BJ (cell line): ENCODE data around the gene RFESD. TPM values are rescaled to one million over a fixed set of nuclear protein-coding genes. Genes with fewer than 3 reads are reported as not detected.

Source experiments
- CTCF ChIA-PET: fragments of 350-600 bp; formaldehyde crosslinking; extraction: SDS; loops from one replicate; lab custom pipeline; 2021; ENCODE audit warnings: antibody characterized with exemption, inconsistent platforms; lab: Yijun Ruan, JAX
- POLR2A ChIA-PET: fragments of 300-600 bp; sonication (Branson Sonifier 250); formaldehyde crosslinking; extraction: SDS; loops from one replicate; lab custom pipeline; 2021; ENCODE audit warnings: antibody characterized with exemption; lab: Charles Lee
- DNase-seq: peaks from one replicate; pipeline ENCODE4 v3.0.0-alpha.2; 2011; ENCODE audit warnings: low read depth
- H3K27me3 ChIP-seq: 2 replicates; pipeline ENCODE4 v1.6.0; 2011; ENCODE audit warnings: low read length; ENCODE audit not compliant: control insufficient read depth, insufficient read depth
- H3K36me3 ChIP-seq: 2 replicates; pipeline ENCODE4 v1.5.1; 2011; ENCODE audit warnings: low read length; ENCODE audit not compliant: control insufficient read depth, insufficient read depth
- H3K4me3 ChIP-seq: 2 replicates; pipeline ENCODE4 v1.5.1; 2011; ENCODE audit warnings: low read depth, mild to moderate bottlenecking, control low read depth, low read length
- polyA plus RNA-seq: library from polyadenylated mRNA; depleted of rRNA; stranded (reverse); fragments of >200 nt; gene quantifications from 2 replicates; pipeline ENCODE4 v1.2.3, GENCODE V29; 2011
- TF ChIP-seq, protein P1 (sequence below): IDR thresholded peaks from 2 replicates; pipeline ENCODE4 v1.5.1; 2011; ENCODE audit warnings: low read depth, mild to moderate bottlenecking, control low read depth, inconsistent platforms, low read length, moderate library complexity; ENCODE audit not compliant: insufficient read depth

RFESD gene
- polyA plus RNA-seq, 1 experiment, result 1.1 TPM

DNA sequence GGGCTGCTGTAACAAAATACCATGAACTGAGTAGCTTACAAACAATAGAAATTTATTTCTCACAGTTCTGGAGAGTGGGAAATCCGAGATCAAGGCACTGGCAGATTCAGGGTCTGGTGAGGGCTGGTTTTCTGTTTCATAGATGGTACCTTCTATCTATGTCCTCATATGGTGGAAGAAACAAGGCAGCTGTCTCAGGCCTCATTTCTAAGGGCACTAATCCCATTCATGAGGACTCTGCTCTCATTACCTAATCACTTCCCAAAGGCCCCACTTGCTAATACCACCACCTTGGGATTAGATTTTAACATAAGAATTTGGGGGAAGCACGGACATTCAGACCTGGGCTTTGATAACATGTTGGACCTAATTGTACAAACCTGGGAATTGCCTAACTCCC lies 13.5 kb downstream of the RFESD start:
- CTCF ChIA-PET, result interaction anchor here (1.6 kb wide), 1 partner anchor 13 kb away, joined by 5 read pairs; the partner anchor contains the start of gene RFESD
- DNase-seq, result no peak
- Histone ChIP-seq H3K27me3 (no peaks in the 10 kb centered on the region), H3K36me3 (no peaks in the 10 kb centered on the region), H3K4me3 (no peak overlapping the region)
- TF ChIP-seq, protein P1, sequence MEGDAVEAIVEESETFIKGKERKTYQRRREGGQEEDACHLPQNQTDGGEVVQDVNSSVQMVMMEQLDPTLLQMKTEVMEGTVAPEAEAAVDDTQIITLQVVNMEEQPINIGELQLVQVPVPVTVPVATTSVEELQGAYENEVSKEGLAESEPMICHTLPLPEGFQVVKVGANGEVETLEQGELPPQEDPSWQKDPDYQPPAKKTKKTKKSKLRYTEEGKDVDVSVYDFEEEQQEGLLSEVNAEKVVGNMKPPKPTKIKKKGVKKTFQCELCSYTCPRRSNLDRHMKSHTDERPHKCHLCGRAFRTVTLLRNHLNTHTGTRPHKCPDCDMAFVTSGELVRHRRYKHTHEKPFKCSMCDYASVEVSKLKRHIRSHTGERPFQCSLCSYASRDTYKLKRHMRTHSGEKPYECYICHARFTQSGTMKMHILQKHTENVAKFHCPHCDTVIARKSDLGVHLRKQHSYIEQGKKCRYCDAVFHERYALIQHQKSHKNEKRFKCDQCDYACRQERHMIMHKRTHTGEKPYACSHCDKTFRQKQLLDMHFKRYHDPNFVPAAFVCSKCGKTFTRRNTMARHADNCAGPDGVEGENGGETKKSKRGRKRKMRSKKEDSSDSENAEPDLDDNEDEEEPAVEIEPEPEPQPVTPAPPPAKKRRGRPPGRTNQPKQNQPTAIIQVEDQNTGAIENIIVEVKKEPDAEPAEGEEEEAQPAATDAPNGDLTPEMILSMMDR, result no peak
- POLR2A ChIA-PET, result no interaction called here

DNA sequence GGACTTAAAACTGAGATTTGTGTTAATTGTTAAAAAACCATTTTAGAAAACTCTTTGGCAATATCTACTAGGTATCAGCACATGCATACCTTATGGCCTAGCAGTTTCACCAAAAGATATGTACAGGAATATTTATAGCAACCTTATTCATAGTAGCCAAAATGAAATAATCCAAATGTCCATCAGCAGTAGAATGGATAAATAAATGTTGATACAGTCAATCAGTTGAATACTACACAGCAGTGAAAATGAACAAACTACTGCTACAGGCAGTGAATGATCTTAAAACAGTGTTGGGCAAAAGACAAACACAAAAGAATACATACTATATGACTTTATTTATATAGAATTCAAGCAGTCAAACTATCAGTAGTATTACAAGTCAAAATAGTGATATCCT lies 16.4 kb downstream of the RFESD start:
- CTCF ChIA-PET, result interaction anchor here (0.7 to 5.9 kb wide), 9 partner anchors 8 to 186 kb away, joined by 3 to 54 read pairs (median 9); partner anchors contain the start of gene RHOBTB3
- H3K4me3 ChIP-seq, result no peak overlapping the region
- TF ChIP-seq, protein P1, result no peak
- H3K27me3 ChIP-seq, result no peaks in the 10 kb centered on the region
- no peak for DNase-seq
- no peaks in the 10 kb centered on the region for H3K36me3 ChIP-seq
- POLR2A ChIA-PET, result no interaction called here

GRCh38 chr5:95664204-95664786 lies 17.7 kb downstream of the RFESD start:
- ChIA-PET POLR2A (no interaction called here), CTCF (interaction anchor here (0.7 to 5.9 kb wide), 26 partner anchors 9 to 184 kb away, joined by 3 to 54 read pairs (median 4); partner anchors contain the start of genes RFESD and RHOBTB3)
- TF ChIP-seq, protein P1, result peak; percentile 77
- peak; percentile 14 for DNase-seq
- Histone ChIP-seq H3K4me3 (no peak overlapping the region), H3K27me3 (no peaks in the 10 kb centered on the region), H3K36me3 (no peaks in the 10 kb centered on the region)

DNA sequence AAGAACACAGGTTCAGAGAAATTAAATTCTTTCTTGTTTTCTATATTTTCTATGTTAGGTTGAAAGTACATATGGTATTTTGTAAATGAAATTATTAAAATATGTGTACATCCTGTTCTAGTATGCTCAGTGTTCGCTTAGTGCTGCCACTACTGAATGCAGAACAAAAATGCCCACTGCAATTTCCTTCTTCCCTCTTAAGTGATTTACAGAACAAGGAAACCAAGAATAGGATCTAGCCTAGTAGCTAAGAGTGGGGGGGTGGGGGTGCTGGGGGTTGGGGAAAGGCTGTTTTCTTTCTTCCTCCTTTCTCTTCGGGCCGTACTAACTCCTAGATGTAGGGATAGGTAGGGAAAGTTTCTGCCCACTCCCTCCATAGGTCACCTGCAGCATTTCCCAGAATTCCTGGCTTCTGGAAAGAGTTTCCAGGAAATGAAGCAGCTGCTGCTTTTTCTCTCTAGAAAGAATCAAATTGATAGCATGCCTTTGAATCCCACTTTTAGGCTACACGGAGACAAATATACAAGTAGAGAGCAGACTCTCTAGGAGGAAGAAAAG lies 20.6 kb downstream of the RFESD start:
- TF ChIP-seq, protein P1, result no peak
- no peak overlapping the region for H3K4me3 ChIP-seq
- no peaks in the 10 kb centered on the region for H3K36me3 ChIP-seq
- no peak for DNase-seq
- POLR2A ChIA-PET, result no interaction called here
- CTCF ChIA-PET, result interaction anchor here (0.8 to 5.9 kb wide), 5 partner anchors 22 to 186 kb away, joined by 3 to 54 read pairs (median 4); partner anchors contain the start of gene RHOBTB3
- H3K27me3 ChIP-seq, result no peaks in the 10 kb centered on the region

- no peaks in the 10 kb centered on the region for H3K36me3 ChIP-seq
- POLR2A ChIA-PET, result no interaction called here
- TF ChIP-seq, protein P1, result no peak
Measured at GRCh38 chr5:95667678-95668077, 21.1 kb downstream of the RFESD start.

More at GRCh38 chr5:95667678-95668077, 21.1 kb downstream of the RFESD start:
- Histone ChIP-seq H3K27me3 (no peaks in the 10 kb centered on the region), H3K4me3 (no peak overlapping the region)
- CTCF ChIA-PET, result interaction anchor here (0.8 to 5.9 kb wide), 5 partner anchors 23 to 185 kb away, joined by 3 to 54 read pairs (median 4); partner anchors contain the start of gene RHOBTB3
- no peak for DNase-seq
